SK-N-SH (cell line): ENCODE results near the gene IGSF9B.

Experiments
- EP300 ChIP-seq, 2 experiments: IDR thresholded peaks; 2 replicates each; pipeline versions ENCODE4 v1.4.0 to v1.6.1; 2012; ENCODE audit warnings: borderline replicate concordance in 1 of 2, low read depth in 1 of 2, low read length in 1 of 2
- REST ChIP-seq: IDR thresholded peaks from 2 replicates; pipeline ENCODE4 v1.6.1; 2012; ENCODE audit warnings: mild to moderate bottlenecking, low read depth, low read length, moderate library complexity
- TAF1 ChIP-seq: IDR thresholded peaks from 2 replicates; pipeline ENCODE4 v1.6.1; 2012; ENCODE audit warnings: low read depth, mild to moderate bottlenecking, low read length, moderate library complexity, borderline replicate concordance
- ZBTB33 ChIP-seq: IDR thresholded peaks from 2 replicates; pipeline ENCODE4 v1.4.0; 2012; ENCODE audit warnings: low read depth, borderline replicate concordance

GRCh38 chr11:133945087-133945974, 11.4 kb downstream of the IGSF9B start:
- TF ChIP-seq REST (no peak), EP300 (IDR thresholded peaks at IDR 0.05; ENCODE audit: borderline replicate concordance in 1 of 2, low read depth in 1 of 2, low read length in 1 of 2) (no peak; a peak in 1 of 4 replicates), TAF1 (no peak), ZBTB33 (no peak)
